Lung microvascular endothelial cell (primary cell): ENCODE results near the gene ADGRF3. TPM values are rescaled to one million over a fixed set of nuclear protein-coding genes. Genes with fewer than 3 reads are reported as not detected.
"Not testable (repeated sequence)": the region's sequence is repeated elsewhere in the genome, so short reads cannot be mapped to it uniquely, and the experiment has no call there.

Experiments used
- DNase-seq, 2 donors: peaks; one replicate each; pipeline versions ENCODE4 v3.0.0 to v3.0.0-alpha.2; 2010; ENCODE audit warnings: low read depth in 2 of 2
- total RNA-seq: library from RNA; depleted of rRNA; stranded (reverse); fragments of >200 nt; gene quantifications from 2 replicates; pipeline ENCODE4 v1.2.1, GENCODE V29; 2014

Gene ADGRF3
- total RNA-seq, 1 donor from 2014 or later, result under 0.01 TPM

- DNase-seq, result no peak
Measured at GRCh38 chr2:26349690-26350089, 3.1 kb upstream of the ADGRF3 start.

- DNase-seq, result peak in 1 of 2 donors; percentile 6
Measured at GRCh38 chr2:26347286-26347865, 787 bp upstream of the ADGRF3 start.

GRCh38 chr2:26345545-26346453 is 790 bp downstream of the ADGRF3 start, which contains the start of gene SELENOI:
TSS of gene SELENOI (plus strand) at chr2:26346143. CDS start at chr2:26346233, 90 bp downstream.
- peak; percentile 99 to 100 for DNase-seq

GRCh38 chr2:26345283-26345544 is 1.4 kb downstream of the ADGRF3 start:
- DNase-seq, result no peak

GRCh38 chr2:26344581-26345282 is 1.9 kb downstream of the ADGRF3 start:
- DNase-seq, result peak; percentile 47 to 51

GRCh38 chr2:26340831-26341230 is 5.8 kb downstream of the ADGRF3 start:
- no peak for DNase-seq

- DNase-seq, result no peak
Measured at GRCh38 chr2:26337298-26337697, 9.3 kb downstream of the ADGRF3 start.

- DNase-seq, result no peak
Measured at GRCh38 chr2:26336719-26337118, 9.9 kb downstream of the ADGRF3 start.

GRCh38 chr2:26335231-26335630 is 11.4 kb downstream of the ADGRF3 start:
- peak in 1 of 2 donors; percentile 20 for DNase-seq

GRCh38 chr2:26333293-26333692 is 13.3 kb downstream of the ADGRF3 start:
- no peak for DNase-seq

GRCh38 chr2:26331321-26331720 is 15.3 kb downstream of the ADGRF3 start:
- not testable (repeated sequence) for DNase-seq

GRCh38 chr2:26330604-26331003 is 16.0 kb downstream of the ADGRF3 start:
- no peak for DNase-seq

GRCh38 chr2:26330114-26330549 is 16.5 kb downstream of the ADGRF3 start:
- DNase-seq, result peak; percentile 76 to 85

GRCh38 chr2:26329083-26329482 is 17.5 kb downstream of the ADGRF3 start:
- DNase-seq, result not testable (repeated sequence)

- no peak for DNase-seq
Measured at GRCh38 chr2:26327291-26328272, 19.0 kb downstream of the ADGRF3 start.

GRCh38 chr2:26326514-26326913 is 20.1 kb downstream of the ADGRF3 start:
- DNase-seq, result no peak

GRCh38 chr2:26325851-26326250 is 20.7 kb downstream of the ADGRF3 start:
- peak; percentile 31 to 57 for DNase-seq

GRCh38 chr2:26324903-26325302 is 21.7 kb downstream of the ADGRF3 start:
- no peak for DNase-seq

- DNase-seq, result not testable (repeated sequence)
Measured at GRCh38 chr2:26324479-26324878, 22.1 kb downstream of the ADGRF3 start.

- DNase-seq, result no peak
Measured at GRCh38 chr2:26318950-26319349, 27.6 kb downstream of the ADGRF3 start.
